CD14-positive monocyte (primary cell): ENCODE data around the gene JPT1. TPM values are rescaled to one million over a fixed set of nuclear protein-coding genes. Genes with fewer than 3 reads are reported as not detected.
"Not testable (repeated sequence)": the region's sequence is repeated elsewhere in the genome, so short reads cannot be mapped to it uniquely, and the experiment has no call there.

ENCODE experiments used
- DNase-seq, 3 donors: peaks; one replicate each; pipeline ENCODE4 v3.0.0-alpha.2; 2011 to 2022
- H2AFZ ChIP-seq: 2 replicates; pipeline ENCODE4 v1.6.0; 2012; ENCODE audit warnings: mild to moderate bottlenecking, low read depth, low read length, inconsistent platforms; ENCODE audit not compliant: insufficient read depth, poor library complexity, severe bottlenecking
- H3K27ac ChIP-seq, 2 donors: 1 replicate in 1 of 2; 2 replicates in 1 of 2; pipeline ENCODE4 v1.5.1; 2012 to 2013; ENCODE audit warnings: low read length in 2 of 2, control low read depth in 1 of 2, inconsistent platforms in 1 of 2, low read depth in 1 of 2, mild to moderate bottlenecking in 1 of 2
- H3K27me3 ChIP-seq, 2 donors: one replicate each; pipeline versions ENCODE4 v1.6.0 to v1.6.1; 2011 to 2013; ENCODE audit warnings: low read length in 2 of 2; ENCODE audit not compliant: control insufficient read depth in 2 of 2, insufficient read depth in 2 of 2
- H3K36me3 ChIP-seq, 2 donors: replicated peaks in 1 of 2; 1 replicate in 1 of 2; 2 replicates in 1 of 2; pipeline versions ENCODE4 v1.5.1 to v1.6.1; 2012 to 2013; ENCODE audit warnings: low read length in 2 of 2, control low read depth in 1 of 2, inconsistent platforms in 1 of 2, mild to moderate bottlenecking in 1 of 2; ENCODE audit not compliant: insufficient read depth in 2 of 2, control insufficient read depth in 1 of 2
- H3K4me1 ChIP-seq, 2 donors: 1 replicate in 1 of 2; 2 replicates in 1 of 2; pipeline versions ENCODE4 v1.5.1 to v1.6.1; 2012 to 2013; ENCODE audit warnings: low read length in 2 of 2, control low read depth in 1 of 2, inconsistent platforms in 1 of 2, mild to moderate bottlenecking in 1 of 2, moderate library complexity in 1 of 2; ENCODE audit not compliant: insufficient read depth in 2 of 2, control insufficient read depth in 1 of 2
- H3K4me2 ChIP-seq: replicated peaks from 2 replicates; pipeline ENCODE3; 2012; ENCODE audit warnings: low read length, moderate library complexity, mild to moderate bottlenecking; ENCODE audit not compliant: poor library complexity, severe bottlenecking; ENCODE audit errors: extremely low read depth
- H3K4me3 ChIP-seq, 3 experiments: fragments of 200-600 bp in 1 of 3; sonication (generic) in 1 of 3; replicated peaks in 1 of 3; 1 replicate in 2 of 3; 2 replicates in 1 of 3; pipeline ENCODE4 v1.5.1; 2011 to 2013; ENCODE audit warnings: low read length in 3 of 3, mild to moderate bottlenecking in 3 of 3, control low read depth in 2 of 3, low read depth in 2 of 3, inconsistent platforms in 1 of 3, moderate library complexity in 1 of 3
- H3K79me2 ChIP-seq: 2 replicates; pipeline ENCODE4 v1.6.0; 2012; ENCODE audit warnings: mild to moderate bottlenecking, control low read depth, inconsistent platforms, low read length, moderate library complexity; ENCODE audit not compliant: insufficient read depth
- H3K9ac ChIP-seq: 2 replicates; pipeline ENCODE4 v1.6.0; 2017; ENCODE audit warnings: low read length, mild to moderate bottlenecking; ENCODE audit not compliant: insufficient read depth, poor library complexity, severe bottlenecking
- H3K9me3 ChIP-seq, 2 donors: replicated peaks in 1 of 2; 1 replicate in 1 of 2; 2 replicates in 1 of 2; pipeline versions ENCODE4 v1.5.1 to v1.6.1; 2012 to 2013; ENCODE audit warnings: low read length in 2 of 2, control low read depth in 1 of 2; ENCODE audit not compliant: control insufficient read depth in 1 of 2, insufficient read depth in 1 of 2
- H4K20me1 ChIP-seq: 2 replicates; pipeline ENCODE4 v1.6.0; 2012; ENCODE audit warnings: mild to moderate bottlenecking, low read length, control low read depth, moderate library complexity; ENCODE audit not compliant: insufficient read depth
- H3K27ac Mint-ChIP-seq, 7 donors: one replicate each; pipeline ENCODE4 v1.8.0; 2020; ENCODE audit warnings: mild to moderate bottlenecking in 7 of 7, mixed read lengths in 7 of 7, moderate library complexity in 6 of 7, inconsistent platforms in 2 of 7
- H3K27me3 Mint-ChIP-seq, 3 donors: one replicate each; pipeline ENCODE4 v1.8.0; 2021 to 2022; ENCODE audit warnings: low read depth in 3 of 3, mild to moderate bottlenecking in 3 of 3, mixed read lengths in 3 of 3, moderate library complexity in 3 of 3, inconsistent platforms in 1 of 3
- H3K36me3 Mint-ChIP-seq, 2 donors: one replicate each; pipeline ENCODE4 v1.8.0; 2020; ENCODE audit warnings: mixed read lengths in 2 of 2, inconsistent platforms in 1 of 2, mild to moderate bottlenecking in 1 of 2
- H3K4me1 Mint-ChIP-seq: one replicate; pipeline ENCODE4 v1.8.0; 2020; ENCODE audit warnings: mild to moderate bottlenecking, mixed read lengths
- H3K4me3 Mint-ChIP-seq, 2 donors: one replicate each; pipeline ENCODE4 v1.8.0; 2020; ENCODE audit warnings: mild to moderate bottlenecking in 2 of 2, mixed read lengths in 2 of 2, moderate library complexity in 1 of 2
- H3K9me3 Mint-ChIP-seq, 7 donors: one replicate each; pipeline ENCODE4 v1.8.0; 2020 to 2022; ENCODE audit warnings: mixed read lengths in 7 of 7, mild to moderate bottlenecking in 6 of 7, moderate library complexity in 6 of 7, inconsistent platforms in 2 of 7
- WGBS: methylation state at CpG from one replicate; pipeline ENCODE4 v1.1.5; 2013; ENCODE audit warnings: missing lambda C conversion rate; ENCODE audit not compliant: insufficient coverage; 5-methylcytosine and 5-hydroxymethylcytosine counted together
- intact Hi-C, 2 donors: fragments of 100-400 bp; cut with micrococcal nuclease; formaldehyde crosslinking; loops; one replicate each; pipeline versions ENCODE4 v1.15.0 to v1.15.1; 2023
- polyA plus RNA-seq, 3 donors: library from polyadenylated mRNA; depleted of rRNA in 1 of 3; unstranded in 2 of 3; stranded (reverse) in 1 of 3; fragments of 300-500 nt in 2 of 3; fragments of >200 nt in 1 of 3; fragmentation: Illumina TruSeq in 2 of 3; gene quantifications; 1 replicate in 2 of 3; 2 replicates in 1 of 3; pipeline ENCODE4 v1.2.3, GENCODE V29; 2012 to 2021
- TF ChIP-seq, protein P1 (sequence below): fragments of 200-600 bp; IDR thresholded peaks from one replicate; pipeline ENCODE4 v1.8.0; 2022; ENCODE audit warnings: antibody characterized with exemption, mild to moderate bottlenecking

JPT1 gene
- polyA plus RNA-seq, 3 donors, result 79.7 to 181 (median 156) TPM

DNA sequence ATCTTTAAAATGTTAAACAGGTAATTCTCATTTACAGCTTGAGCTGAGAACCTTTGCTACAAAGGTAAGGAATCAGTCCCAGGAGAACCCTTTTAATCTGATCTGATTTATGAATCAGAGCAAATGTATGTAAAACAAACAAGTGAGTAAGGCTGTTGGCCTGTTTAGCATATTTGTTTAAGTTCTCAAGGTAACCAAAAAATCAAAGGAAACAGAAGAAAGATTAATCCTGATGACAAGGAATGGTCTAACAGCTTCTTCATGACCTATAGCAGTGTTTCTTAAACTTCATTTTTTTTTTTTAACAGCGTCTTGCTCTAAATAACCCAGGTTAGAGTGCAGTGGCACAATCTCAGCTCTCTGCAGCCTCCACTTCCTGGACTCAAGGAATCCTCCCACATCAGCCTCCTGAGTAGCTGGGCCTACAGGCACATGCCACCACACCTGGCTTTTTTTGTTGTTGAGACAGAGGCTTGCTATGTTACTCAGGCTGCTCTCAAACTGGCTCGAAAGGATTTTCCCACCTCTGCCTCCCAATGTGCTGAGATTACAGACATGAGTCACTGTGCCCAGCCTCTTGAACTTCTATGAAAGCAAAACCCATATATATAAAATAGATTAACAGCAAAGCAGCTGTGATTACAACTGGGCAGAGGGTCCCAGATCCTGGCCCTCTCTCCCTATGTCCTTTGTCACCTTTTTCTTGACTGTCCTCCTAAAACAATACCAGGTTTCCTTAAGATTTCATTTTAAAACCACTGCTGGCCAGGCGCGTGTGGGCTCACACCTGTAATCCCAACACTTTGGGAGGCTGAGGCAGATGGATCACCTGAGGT lies 5.1 kb upstream of the JPT1 start:
- WGBS, result 92% methylated on average over 3 of the region's 4 CpGs
- no peak overlapping the region for H3K4me3 Mint-ChIP-seq

DNA sequence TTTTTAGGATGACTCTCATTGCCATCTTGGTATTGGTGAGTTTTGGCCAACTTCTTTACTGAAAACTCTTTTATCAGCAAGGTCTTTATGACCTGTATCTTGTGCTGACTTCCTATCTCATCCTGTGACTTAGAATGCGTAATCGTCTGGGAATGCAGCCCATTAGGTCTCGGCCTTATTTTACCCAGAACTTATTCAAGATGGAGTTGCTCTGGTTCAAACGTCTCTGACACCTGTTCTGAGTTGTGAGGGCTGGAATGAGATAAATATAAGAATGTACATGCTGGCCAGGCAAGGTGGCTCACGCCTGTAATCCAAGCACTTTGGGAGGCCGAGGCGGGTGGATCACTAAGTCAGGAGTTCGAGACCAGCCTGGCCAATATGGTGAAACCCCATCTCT lies 4.2 kb upstream of the JPT1 start:
- H3K9me3 ChIP-seq, H4K20me1 ChIP-seq, H3K4me1 Mint-ChIP-seq, H3K27me3 Mint-ChIP-seq, H3K27ac ChIP-seq, H3K4me3 ChIP-seq, H3K4me3 Mint-ChIP-seq, H3K4me1 ChIP-seq, H3K36me3 ChIP-seq, DNase-seq, intact Hi-C loops, H3K9ac ChIP-seq, H3K79me2 ChIP-seq, H3K9me3 Mint-ChIP-seq, H3K27me3 ChIP-seq, H3K4me2 ChIP-seq, H3K27ac Mint-ChIP-seq, H2AFZ ChIP-seq: not testable (repeated sequence)
- peaks cover 0 to 16% of the 10 kb centered on the region in 2 donors for H3K36me3 Mint-ChIP-seq
- 95% methylated on average over 7 of the region's 8 CpGs for WGBS

More for the DNA sequence above, 5.1 kb upstream of the JPT1 start:
- Histone ChIP-seq H3K9ac (no peak overlapping the region), H2AFZ (no peak overlapping the region), H3K4me2 (no peak overlapping the region), H4K20me1 (no peaks in the 10 kb centered on the region), H3K79me2 (peaks cover under 1% of the 10 kb centered on the region), H3K27me3 (no peaks in the 10 kb centered on the region), H3K4me1 (peaks cover 6% of the 10 kb centered on the region in 2 donors), H3K27ac (no peak overlapping the region), H3K9me3 (no peaks in the 10 kb centered on the region), H3K4me3 (no peak overlapping the region), H3K36me3 (peaks cover 3 to 8% of the 10 kb centered on the region in 2 donors)
- DNase-seq, result no peak
- TF ChIP-seq, protein P1, sequence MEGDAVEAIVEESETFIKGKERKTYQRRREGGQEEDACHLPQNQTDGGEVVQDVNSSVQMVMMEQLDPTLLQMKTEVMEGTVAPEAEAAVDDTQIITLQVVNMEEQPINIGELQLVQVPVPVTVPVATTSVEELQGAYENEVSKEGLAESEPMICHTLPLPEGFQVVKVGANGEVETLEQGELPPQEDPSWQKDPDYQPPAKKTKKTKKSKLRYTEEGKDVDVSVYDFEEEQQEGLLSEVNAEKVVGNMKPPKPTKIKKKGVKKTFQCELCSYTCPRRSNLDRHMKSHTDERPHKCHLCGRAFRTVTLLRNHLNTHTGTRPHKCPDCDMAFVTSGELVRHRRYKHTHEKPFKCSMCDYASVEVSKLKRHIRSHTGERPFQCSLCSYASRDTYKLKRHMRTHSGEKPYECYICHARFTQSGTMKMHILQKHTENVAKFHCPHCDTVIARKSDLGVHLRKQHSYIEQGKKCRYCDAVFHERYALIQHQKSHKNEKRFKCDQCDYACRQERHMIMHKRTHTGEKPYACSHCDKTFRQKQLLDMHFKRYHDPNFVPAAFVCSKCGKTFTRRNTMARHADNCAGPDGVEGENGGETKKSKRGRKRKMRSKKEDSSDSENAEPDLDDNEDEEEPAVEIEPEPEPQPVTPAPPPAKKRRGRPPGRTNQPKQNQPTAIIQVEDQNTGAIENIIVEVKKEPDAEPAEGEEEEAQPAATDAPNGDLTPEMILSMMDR, result no peak
- Mint-ChIP-seq H3K9me3 (peaks cover 0 to 2% (median 0%) of the 10 kb centered on the region in 7 donors), H3K27ac (peak overlapping the region in 1 of 7 donors; percentile 23), H3K4me1 (peaks cover 4% of the 10 kb centered on the region), H3K36me3 (peaks cover 4 to 24% of the 10 kb centered on the region in 2 donors), H3K27me3 (peaks cover 0 to 3% (median 2%) of the 10 kb centered on the region in 3 donors)
- intact Hi-C loops, result no loop called here
